Keratinocyte (primary cell): ENCODE data around the gene GXYLT1.

Experiments
- CTCF ChIP-seq, 3 experiments: IDR thresholded peaks in 1 of 3; conservative IDR thresholded peaks in 1 of 3; optimal IDR thresholded peaks in 1 of 3; 2 replicates in 2 of 3; 3 replicates in 1 of 3; pipeline versions ENCODE3 to v1.5.1; 2011; ENCODE audit warnings: low read length in 3 of 3, mild to moderate bottlenecking in 3 of 3, moderate library complexity in 2 of 3, control low read depth in 1 of 3, inconsistent platforms in 1 of 3; ENCODE audit not compliant: insufficient read depth in 2 of 3; ENCODE audit errors: extremely low read depth in 1 of 3
- EZH2 ChIP-seq: IDR thresholded peaks from one replicate; pipeline ENCODE4 v1.6.1; 2012; ENCODE audit warnings: inconsistent platforms, mild to moderate bottlenecking, low read length, moderate library complexity

- TF ChIP-seq EZH2 (no peak), CTCF (optimal IDR thresholded peaks at IDR 0.05 in 1 of 3, IDR thresholded peaks at IDR 0.05 in 1 of 3, conservative IDR thresholded peaks at IDR 0.05 in 1 of 3; ENCODE audit: extremely low read depth in 1 of 3, insufficient read depth in 2 of 3, low read length in 3 of 3) (no peak)
These were observed 53.8 kb downstream of the GXYLT1 start for GRCh38 chr12:42090899-42091298.
